Breast epithelium (tissue), 4 donors: ENCODE data around the gene INCA1. TPM values are rescaled to one million over a fixed set of nuclear protein-coding genes. Genes with fewer than 3 reads are reported as not detected.

Source experiments
- DNase-seq, 2 donors: peaks; one replicate each; pipeline ENCODE4 v3.0.0-alpha.2; 2019; ENCODE audit warnings: low spot score in 2 of 2
- H3K27ac ChIP-seq, 2 donors: fragments of 200-600 bp; sonication (generic) in 1 of 2; one replicate each; pipeline ENCODE4 v1.5.1; 2016 to 2019; ENCODE audit warnings: mild to moderate bottlenecking in 1 of 2
- H3K27me3 ChIP-seq, 2 donors: fragments of 200-600 bp; sonication (generic) in 1 of 2; one replicate each; pipeline versions ENCODE4 v1.5.1 to v1.6.0; 2017 to 2019; ENCODE audit warnings: control low read depth in 1 of 2, mild to moderate bottlenecking in 1 of 2
- H3K36me3 ChIP-seq: fragments of 200-600 bp; one replicate; pipeline ENCODE4 v1.5.1; 2019
- H3K4me1 ChIP-seq, 2 donors: fragments of 200-600 bp; sonication (generic); one replicate each; pipeline ENCODE4 v1.5.1; 2016 to 2019; ENCODE audit warnings: control low read depth in 1 of 2
- H3K4me3 ChIP-seq, 3 donors: fragments of 200-600 bp; sonication (generic); 1 replicate in 2 of 3; 2 replicates in 1 of 3; pipeline ENCODE4 v1.5.1; 2016 to 2019; ENCODE audit warnings: mild to moderate bottlenecking in 3 of 3, moderate library complexity in 2 of 3
- H3K9me3 ChIP-seq, 2 donors: fragments of 200-600 bp; sonication (generic) in 1 of 2; one replicate each; pipeline ENCODE4 v1.5.1; 2016 to 2019; ENCODE audit warnings: control low read depth in 1 of 2
- POLR2A ChIP-seq: fragments of 450-650 bp; IDR thresholded peaks from one replicate; pipeline ENCODE4 v1.6.1; 2016; ENCODE audit warnings: antibody characterized with exemption, mild to moderate bottlenecking, moderate library complexity
- POLR2AphosphoS5 ChIP-seq, 3 donors: sonication (generic); formaldehyde crosslinking; IDR thresholded peaks; one replicate each; pipeline ENCODE4 v1.6.1; 2017; ENCODE audit warnings: antibody characterized with exemption in 3 of 3
- intact Hi-C: fragments of 100-400 bp; cut with DNase I; formaldehyde crosslinking; loops from one replicate; pipeline ENCODE4 v1.15.1; 2023; ENCODE audit warnings: low total_unique reads
- total RNA-seq, 3 donors: library from RNA; depleted of rRNA; stranded (reverse); fragments of >200 nt; gene quantifications; one replicate each; pipeline ENCODE4 v1.1.0, GENCODE V29; 2016
- TF ChIP-seq, protein P1 (sequence below), 3 donors: fragments of 450-650 bp; IDR thresholded peaks; one replicate each; pipeline ENCODE4 v1.5.1; 2016 to 2017; ENCODE audit warnings: antibody characterized with exemption in 3 of 3, mild to moderate bottlenecking in 3 of 3, moderate library complexity in 3 of 3

The INCA1 gene
- total RNA-seq, 3 donors from 2014 or later = 0.66 to 2.9 (median 1.9) TPM

DNA sequence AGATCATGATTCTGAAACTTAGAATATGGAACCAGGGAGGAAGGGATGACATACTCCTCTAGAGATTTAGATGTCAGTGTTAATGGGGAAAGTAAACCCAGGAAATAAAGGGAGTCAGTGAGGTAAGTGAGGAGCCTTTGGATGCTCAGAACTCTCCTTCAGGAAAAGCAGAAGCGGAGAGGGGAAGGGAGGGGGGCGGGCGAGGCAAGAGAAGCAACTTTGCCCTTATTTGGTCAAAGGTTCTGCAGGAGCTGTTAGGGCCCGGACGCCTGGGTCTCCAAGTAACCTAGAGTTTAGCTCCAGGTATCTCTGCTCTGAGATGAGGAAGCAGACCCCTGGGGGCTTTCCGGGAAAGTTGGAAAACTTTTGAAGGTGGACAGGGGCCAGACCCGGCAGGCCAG is 50.3 kb downstream of the INCA1 start:
- H3K9me3 ChIP-seq = no peaks in the 10 kb centered on the region
- intact Hi-C loops = no loop called here
- H3K4me3 ChIP-seq = peak overlapping the region; percentile 98 to 100 (median 99)
- H3K4me1 ChIP-seq = peaks cover 8 to 29% of the 10 kb centered on the region in 2 donors
- no peaks in the 10 kb centered on the region for H3K27me3 ChIP-seq
- TF ChIP-seq, protein P1, sequence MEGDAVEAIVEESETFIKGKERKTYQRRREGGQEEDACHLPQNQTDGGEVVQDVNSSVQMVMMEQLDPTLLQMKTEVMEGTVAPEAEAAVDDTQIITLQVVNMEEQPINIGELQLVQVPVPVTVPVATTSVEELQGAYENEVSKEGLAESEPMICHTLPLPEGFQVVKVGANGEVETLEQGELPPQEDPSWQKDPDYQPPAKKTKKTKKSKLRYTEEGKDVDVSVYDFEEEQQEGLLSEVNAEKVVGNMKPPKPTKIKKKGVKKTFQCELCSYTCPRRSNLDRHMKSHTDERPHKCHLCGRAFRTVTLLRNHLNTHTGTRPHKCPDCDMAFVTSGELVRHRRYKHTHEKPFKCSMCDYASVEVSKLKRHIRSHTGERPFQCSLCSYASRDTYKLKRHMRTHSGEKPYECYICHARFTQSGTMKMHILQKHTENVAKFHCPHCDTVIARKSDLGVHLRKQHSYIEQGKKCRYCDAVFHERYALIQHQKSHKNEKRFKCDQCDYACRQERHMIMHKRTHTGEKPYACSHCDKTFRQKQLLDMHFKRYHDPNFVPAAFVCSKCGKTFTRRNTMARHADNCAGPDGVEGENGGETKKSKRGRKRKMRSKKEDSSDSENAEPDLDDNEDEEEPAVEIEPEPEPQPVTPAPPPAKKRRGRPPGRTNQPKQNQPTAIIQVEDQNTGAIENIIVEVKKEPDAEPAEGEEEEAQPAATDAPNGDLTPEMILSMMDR (IDR thresholded peaks at IDR 0.05) = no peak
- no peak for TF ChIP-seq POLR2A
- no peak for TF ChIP-seq POLR2AphosphoS5 (IDR thresholded peaks at IDR 0.05)
- no peaks in the 10 kb centered on the region for H3K36me3 ChIP-seq
- DNase-seq = no peak
- peak overlapping the region; percentile 97 to 99 for H3K27ac ChIP-seq

DNA sequence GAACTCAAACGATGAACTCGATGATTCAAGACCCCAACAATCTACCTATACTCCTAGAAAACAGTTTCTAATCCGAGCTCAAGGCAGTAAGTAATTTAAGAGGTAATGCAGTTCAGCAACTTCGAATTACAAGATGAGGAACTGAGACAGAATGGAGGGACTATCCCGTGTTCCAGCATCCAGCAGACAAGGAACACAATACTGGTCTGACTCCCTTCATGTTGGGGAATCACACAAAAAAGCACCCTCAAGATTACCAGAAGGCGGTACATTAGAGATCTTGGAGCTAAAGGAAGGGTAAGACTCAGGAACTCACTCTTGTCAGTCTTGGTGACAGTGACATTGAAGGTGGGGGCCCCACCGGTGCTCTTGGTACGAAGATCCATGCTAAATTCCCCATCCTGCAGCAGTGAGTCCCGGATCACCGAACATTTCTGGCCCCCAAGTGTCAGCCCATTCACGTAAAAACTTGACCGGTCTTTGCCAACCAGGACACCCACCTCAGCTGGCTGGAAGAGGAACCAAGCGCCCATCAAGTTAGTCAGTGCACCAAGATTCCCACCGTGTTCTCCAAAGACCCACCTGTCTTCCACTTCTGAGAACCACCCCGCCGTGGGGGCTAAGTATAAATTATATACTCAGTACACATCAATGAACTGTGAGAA is 50.9 kb downstream of the INCA1 start:
- H3K9me3 ChIP-seq = no peaks in the 10 kb centered on the region
- H3K27me3 ChIP-seq = no peaks in the 10 kb centered on the region
- H3K27ac ChIP-seq = peak overlapping the region; percentile 97 to 99
- no peaks in the 10 kb centered on the region for H3K36me3 ChIP-seq
- H3K4me3 ChIP-seq = peak overlapping the region; percentile 98 to 100 (median 99)
- intact Hi-C loops = no loop called here
- TF ChIP-seq POLR2AphosphoS5 (IDR thresholded peaks at IDR 0.05) (no peak), POLR2A (no peak)
- TF ChIP-seq, protein P1 (IDR thresholded peaks at IDR 0.05) = no peak
- H3K4me1 ChIP-seq = peaks cover 8 to 32% of the 10 kb centered on the region in 2 donors
- no peak for DNase-seq

DNA sequence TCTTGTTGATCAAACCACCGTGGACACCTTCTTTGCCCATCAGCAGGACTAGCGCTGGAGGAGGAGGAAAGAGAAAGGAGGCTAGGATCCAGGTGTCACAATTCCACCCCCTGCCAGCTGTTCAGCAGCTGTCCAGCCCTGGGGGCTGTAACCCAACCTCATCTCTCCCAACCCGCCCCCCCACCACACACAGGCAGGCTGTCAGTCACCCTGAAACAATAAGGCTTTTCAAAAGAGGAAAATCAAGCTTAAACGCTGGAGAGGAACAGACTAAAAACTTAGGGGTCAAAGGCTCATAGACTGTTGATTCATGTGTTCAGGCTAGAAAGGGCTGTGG is 51.4 kb downstream of the INCA1 start:
- Histone ChIP-seq H3K4me1 (peaks cover 13 to 37% of the 10 kb centered on the region in 2 donors), H3K27me3 (no peaks in the 10 kb centered on the region), H3K36me3 (no peaks in the 10 kb centered on the region), H3K9me3 (no peaks in the 10 kb centered on the region), H3K27ac (peak overlapping the region; percentile 97 to 99), H3K4me3 (peak overlapping the region; percentile 11 to 99 (median 98))
- intact Hi-C loops = no loop called here
- DNase-seq = no peak
- TF ChIP-seq POLR2AphosphoS5 (IDR thresholded peaks at IDR 0.05) (no peak), POLR2A (no peak)
- TF ChIP-seq, protein P1 (IDR thresholded peaks at IDR 0.05) = no peak

DNA sequence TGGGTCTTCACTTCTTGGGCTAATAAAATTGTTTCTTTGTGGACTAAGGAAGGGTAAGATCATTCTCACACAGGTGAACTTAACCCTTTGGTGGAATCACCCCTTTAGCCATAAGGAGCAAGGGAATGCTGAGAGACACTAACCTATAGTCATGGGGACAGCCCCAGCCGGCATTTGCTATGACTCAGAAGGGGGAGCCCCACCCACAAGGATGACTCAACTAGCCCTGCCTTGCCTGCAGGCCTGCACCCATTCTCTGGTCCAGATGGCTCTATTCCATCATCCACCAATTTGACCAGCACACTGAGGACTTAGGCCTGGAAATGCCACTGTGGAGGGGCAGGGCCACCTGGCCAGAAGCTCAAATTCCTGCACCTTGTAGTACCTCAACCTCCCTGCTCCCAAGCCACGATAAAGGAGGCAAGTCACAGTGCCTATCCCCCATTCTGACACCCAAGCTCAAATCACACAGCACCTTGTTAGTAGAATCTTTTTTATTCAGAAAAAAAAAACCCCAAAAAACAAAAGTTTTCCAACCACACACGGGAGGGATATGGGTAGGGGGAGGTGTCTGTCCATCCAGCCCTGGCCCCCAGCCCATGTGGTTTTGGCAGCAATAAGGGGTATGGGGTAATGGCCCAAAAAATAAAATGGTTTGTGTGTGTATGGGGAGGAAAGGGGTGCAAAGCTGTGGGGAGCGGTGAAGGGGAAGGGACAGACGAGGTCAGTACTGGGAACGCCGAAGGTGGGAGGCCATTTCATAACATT is 52.0 kb downstream of the INCA1 start:
- Histone ChIP-seq H3K27ac (peak overlapping the region; percentile 97 to 99), H3K9me3 (no peaks in the 10 kb centered on the region), H3K4me3 (peak overlapping the region in 2 of 3 donors; percentile 11 to 98), H3K27me3 (no peaks in the 10 kb centered on the region), H3K4me1 (peaks cover 14 to 35% of the 10 kb centered on the region in 2 donors), H3K36me3 (no peaks in the 10 kb centered on the region)
- intact Hi-C loops = no loop called here
- peak; percentile 72 to 81 for DNase-seq
- TF ChIP-seq POLR2AphosphoS5 (IDR thresholded peaks at IDR 0.05) (peak in 2 of 3 donors; percentile 32 to 75), POLR2A (no peak)
- TF ChIP-seq, protein P1 (IDR thresholded peaks at IDR 0.05) = no peak
